KMS-11 (cell line): ENCODE results near the gene KRTAP19-3.

Experiments
- H2AFZ ChIP-seq: fragments of 200-600 bp; sonication (generic); 2 replicates; pipeline ENCODE4 v1.6.1; 2016; ENCODE audit warnings: antibody characterized with exemption, mixed run types, low read depth
- H3K27ac ChIP-seq: fragments of 200-600 bp; sonication (generic); 2 replicates; pipeline ENCODE4 v1.6.1; 2016; ENCODE audit warnings: mild to moderate bottlenecking, mixed run types
- H3K27me3 ChIP-seq: fragments of 200-600 bp; sonication (generic); 2 replicates; pipeline ENCODE4 v1.6.1; 2017; ENCODE audit warnings: mild to moderate bottlenecking, low read depth, mixed run types, moderate library complexity; ENCODE audit not compliant: insufficient read depth
- H3K36me3 ChIP-seq: fragments of 200-600 bp; sonication (generic); 2 replicates; pipeline ENCODE4 v1.6.1; 2017; ENCODE audit warnings: mild to moderate bottlenecking, mixed run types; ENCODE audit not compliant: insufficient read depth
- H3K4me1 ChIP-seq: fragments of 200-600 bp; sonication (generic); 2 replicates; pipeline ENCODE4 v1.6.1; 2016; ENCODE audit warnings: mild to moderate bottlenecking, low read depth, mixed run types; ENCODE audit not compliant: poor library complexity, severe bottlenecking
- H3K4me2 ChIP-seq: fragments of 200-600 bp; sonication (generic); 2 replicates; pipeline ENCODE4 v1.7.0; 2016; ENCODE audit warnings: mild to moderate bottlenecking, mixed run types
- H3K4me3 ChIP-seq: fragments of 200-600 bp; sonication (generic); IDR thresholded peaks from 2 replicates; pipeline ENCODE4 v1.6.1; 2017; ENCODE audit warnings: low read depth, low read length, mixed read lengths; ENCODE audit not compliant: insufficient read depth
- H3K79me2 ChIP-seq: fragments of 200-600 bp; sonication (generic); 2 replicates; pipeline ENCODE4 v1.6.1; 2016; ENCODE audit warnings: low read depth, mixed run types; ENCODE audit not compliant: insufficient read depth
- H3K9ac ChIP-seq: fragments of 200-600 bp; sonication (generic); 2 replicates; pipeline ENCODE4 v1.6.1; 2016; ENCODE audit warnings: mild to moderate bottlenecking, mixed run types
- H4K20me1 ChIP-seq: fragments of 200-600 bp; sonication (generic); 2 replicates; pipeline ENCODE4 v1.6.1; 2016; ENCODE audit warnings: mild to moderate bottlenecking, mixed run types; ENCODE audit not compliant: insufficient read depth
- TF ChIP-seq, protein P1 (sequence below): fragments of 200-600 bp; sonication (generic); conservative IDR thresholded peaks from 2 replicates; pipeline ENCODE4 v1.6.1; 2017; ENCODE audit warnings: low read depth, mild to moderate bottlenecking, antibody characterized with exemption, low read length, moderate library complexity, mixed read lengths

Gene KRTAP19-3

GRCh38 chr21:30482130-30482529 lies 9.7 kb downstream of the KRTAP19-3 start:
- H3K4me2 ChIP-seq, result no peak overlapping the region
- no peak overlapping the region for H3K4me3 ChIP-seq
- H3K4me1 ChIP-seq, result no peaks in the 10 kb centered on the region
- H3K79me2 ChIP-seq, result no peaks in the 10 kb centered on the region
- H3K27ac ChIP-seq, result no peak overlapping the region
- H3K27me3 ChIP-seq, result no peaks in the 10 kb centered on the region
- no peaks in the 10 kb centered on the region for H4K20me1 ChIP-seq
- no peaks in the 10 kb centered on the region for H3K36me3 ChIP-seq
- no peak overlapping the region for H2AFZ ChIP-seq
- no peak overlapping the region for H3K9ac ChIP-seq
- TF ChIP-seq, protein P1, sequence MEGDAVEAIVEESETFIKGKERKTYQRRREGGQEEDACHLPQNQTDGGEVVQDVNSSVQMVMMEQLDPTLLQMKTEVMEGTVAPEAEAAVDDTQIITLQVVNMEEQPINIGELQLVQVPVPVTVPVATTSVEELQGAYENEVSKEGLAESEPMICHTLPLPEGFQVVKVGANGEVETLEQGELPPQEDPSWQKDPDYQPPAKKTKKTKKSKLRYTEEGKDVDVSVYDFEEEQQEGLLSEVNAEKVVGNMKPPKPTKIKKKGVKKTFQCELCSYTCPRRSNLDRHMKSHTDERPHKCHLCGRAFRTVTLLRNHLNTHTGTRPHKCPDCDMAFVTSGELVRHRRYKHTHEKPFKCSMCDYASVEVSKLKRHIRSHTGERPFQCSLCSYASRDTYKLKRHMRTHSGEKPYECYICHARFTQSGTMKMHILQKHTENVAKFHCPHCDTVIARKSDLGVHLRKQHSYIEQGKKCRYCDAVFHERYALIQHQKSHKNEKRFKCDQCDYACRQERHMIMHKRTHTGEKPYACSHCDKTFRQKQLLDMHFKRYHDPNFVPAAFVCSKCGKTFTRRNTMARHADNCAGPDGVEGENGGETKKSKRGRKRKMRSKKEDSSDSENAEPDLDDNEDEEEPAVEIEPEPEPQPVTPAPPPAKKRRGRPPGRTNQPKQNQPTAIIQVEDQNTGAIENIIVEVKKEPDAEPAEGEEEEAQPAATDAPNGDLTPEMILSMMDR, result no peak

DNA sequence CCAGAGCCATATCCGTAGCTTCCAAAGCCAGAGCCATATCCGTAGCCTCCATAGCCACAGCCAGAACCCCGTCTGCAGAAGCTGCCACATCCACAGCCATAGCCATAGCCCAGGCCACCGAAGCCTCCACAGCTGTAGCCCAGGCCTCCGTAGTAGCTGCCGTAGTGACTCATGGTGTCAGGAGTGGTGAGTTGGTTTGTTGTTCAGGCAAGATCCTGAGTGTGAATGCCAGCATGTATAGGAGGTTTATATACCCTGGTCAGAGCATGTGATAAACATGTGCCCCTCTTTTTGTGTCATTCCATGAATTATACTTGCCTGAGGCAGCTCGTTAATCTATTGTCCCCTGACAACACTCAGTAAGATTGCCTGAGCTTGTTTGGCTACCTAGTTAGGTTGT lies 11.7 kb downstream of the KRTAP19-3 start, which contains the start of gene KRTAP19-1:
Gene KRTAP19-1, minus strand, starts transcription at position 223 of the 400 bp plus-strand sequence. Its CDS starts 50 bp downstream, at position 173.
- Histone ChIP-seq H3K4me2 (no peak within 1 kb of the TSS), H3K36me3 (no peaks in the 10 kb centered on the region), H2AFZ (no peak within 1 kb of the TSS), H3K4me1 (no peaks in the 10 kb centered on the region), H4K20me1 (no peaks in the 10 kb centered on the region), H3K79me2 (no peaks in the 10 kb centered on the region), H3K27ac (no peak within 1 kb of the TSS), H3K27me3 (no peaks in the 10 kb centered on the region), H3K9ac (no peak within 1 kb of the TSS), H3K4me3 (no peak within 1 kb of the TSS)
- TF ChIP-seq, protein P1, result no peak

GRCh38 chr21:30479259-30479658 lies 12.6 kb downstream of the KRTAP19-3 start:
- Histone ChIP-seq H3K4me3 (no peak overlapping the region), H3K4me2 (no peak overlapping the region), H3K36me3 (no peaks in the 10 kb centered on the region), H3K9ac (no peak overlapping the region), H4K20me1 (no peaks in the 10 kb centered on the region), H3K79me2 (no peaks in the 10 kb centered on the region), H2AFZ (no peak overlapping the region), H3K27ac (no peak overlapping the region), H3K4me1 (no peaks in the 10 kb centered on the region), H3K27me3 (no peaks in the 10 kb centered on the region)
- TF ChIP-seq, protein P1, result no peak

DNA sequence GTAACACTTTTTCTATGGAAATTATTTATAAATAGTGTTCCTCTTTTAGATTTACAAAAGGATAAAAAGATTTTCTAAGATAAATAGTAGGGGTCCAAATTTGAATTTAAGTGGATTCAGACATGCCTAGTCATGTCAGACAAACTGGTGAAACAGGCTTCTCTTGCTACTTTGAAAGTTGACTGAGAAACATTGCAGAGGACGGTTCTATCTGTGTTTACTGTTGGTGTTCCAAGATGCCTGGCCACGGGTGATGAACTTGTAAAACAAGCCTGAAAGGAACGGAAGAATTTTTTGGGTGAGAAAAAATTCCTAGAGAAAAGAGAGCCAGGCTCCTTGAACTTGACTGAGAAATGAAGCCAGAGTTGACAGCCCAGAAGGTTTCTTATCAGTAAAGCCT lies 13.8 kb downstream of the KRTAP19-3 start:
- H3K79me2 ChIP-seq, result no peaks in the 10 kb centered on the region
- TF ChIP-seq, protein P1, result no peak

More for the DNA sequence above, 13.8 kb downstream of the KRTAP19-3 start:
- Histone ChIP-seq H3K27me3 (no peaks in the 10 kb centered on the region), H3K9ac (no peak overlapping the region), H3K27ac (no peak overlapping the region), H4K20me1 (no peaks in the 10 kb centered on the region), H3K4me3 (no peak overlapping the region), H3K4me2 (no peak overlapping the region), H3K4me1 (no peaks in the 10 kb centered on the region), H2AFZ (no peak overlapping the region), H3K36me3 (no peaks in the 10 kb centered on the region)
